Measurements from ENCODE around the gene ARHGEF17.

Gene ARHGEF17

DNA sequence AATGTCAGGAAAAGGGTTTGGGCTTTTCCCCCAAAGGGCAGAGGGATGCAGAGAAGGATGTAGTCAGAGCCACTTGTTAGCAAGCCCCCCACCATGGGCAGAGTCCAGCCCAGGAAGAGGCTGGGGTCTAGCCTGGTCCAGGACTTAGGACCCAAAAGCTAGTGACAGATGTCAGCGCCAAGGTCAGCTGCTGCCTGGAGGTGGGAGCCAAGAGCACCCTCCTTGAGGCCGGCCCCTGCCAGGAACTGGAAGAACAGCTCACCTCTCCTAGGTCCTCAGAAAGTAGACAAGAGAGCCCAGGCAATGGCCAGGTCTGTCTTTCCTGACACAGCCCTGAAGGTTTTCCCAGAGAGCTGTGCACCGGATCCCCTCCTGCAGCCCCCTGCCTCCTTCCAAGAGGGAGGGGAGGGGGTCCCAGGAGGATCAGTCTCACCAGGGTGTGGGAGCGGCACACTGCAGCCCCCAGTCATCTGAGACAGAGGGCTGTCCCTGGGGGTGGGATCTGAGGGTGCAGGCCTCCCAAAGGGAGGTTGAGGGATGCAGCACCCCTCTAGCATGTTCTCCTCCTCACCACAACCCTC lies 14.6 kb upstream of the ARHGEF17 start:
- Histone ChIP-seq H3K9me3 (ENCODE audit: insufficient read depth, low read length) (no peaks in the 10 kb centered on the region), H3K4me1 (ENCODE audit: insufficient read depth, insufficient read length) (peaks cover 9% of the 10 kb centered on the region), H3K4me3 (ENCODE audit: insufficient read length, low read depth) (no peak overlapping the region), H3K27me3 (ENCODE audit: insufficient read depth, insufficient read length) (peaks cover 8% of the 10 kb centered on the region), H3K9ac (ENCODE audit: insufficient read length, low read depth) (no peak overlapping the region), H3K36me3 (ENCODE audit: insufficient read depth, insufficient read length, low read length) (no peaks in the 10 kb centered on the region)
- no peak for DNase-seq (ENCODE audit: low read depth, low spot score)
- TF ChIP-seq SUZ12 (IDR thresholded peaks at IDR 0.05; ENCODE audit: extremely low read depth, insufficient read depth, insufficient read length) (no peak), ZNF274 (IDR thresholded peaks at IDR 0.05; ENCODE audit: low read depth, low read length) (no peak), YY1 (IDR thresholded peaks at IDR 0.05; ENCODE audit: insufficient read depth, insufficient read length) (no peak)

DNA sequence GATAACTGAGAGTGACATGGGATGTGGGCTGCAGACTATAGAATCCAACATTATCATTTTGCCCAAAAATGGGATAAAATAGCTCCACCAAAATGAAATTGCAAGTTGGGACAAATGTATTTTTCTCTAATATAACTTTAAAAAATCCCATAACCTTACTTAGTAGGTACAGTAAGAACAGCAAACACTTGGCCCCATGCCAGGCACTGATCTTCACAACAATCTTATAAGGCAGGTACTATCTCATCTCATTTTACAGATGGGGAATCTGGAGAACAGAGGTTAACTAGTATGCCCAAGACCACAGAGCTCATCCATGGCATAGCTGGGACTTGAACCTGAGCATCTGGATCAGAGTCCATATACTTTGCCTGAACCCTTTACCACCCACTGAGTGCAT lies 13.5 kb upstream of the ARHGEF17 start:
- no peak for DNase-seq (ENCODE audit: low read depth, low spot score)
- H3K36me3 ChIP-seq (ENCODE audit: insufficient read depth, insufficient read length, low read length) = no peaks in the 10 kb centered on the region
- H3K9ac ChIP-seq (ENCODE audit: insufficient read length, low read depth) = no peak overlapping the region
- no peak overlapping the region for H3K4me3 ChIP-seq (ENCODE audit: insufficient read length, low read depth)
- H3K4me1 ChIP-seq (ENCODE audit: insufficient read depth, insufficient read length) = peaks cover 5% of the 10 kb centered on the region
- H3K27me3 ChIP-seq (ENCODE audit: insufficient read depth, insufficient read length) = peaks cover 8% of the 10 kb centered on the region
- no peaks in the 10 kb centered on the region for H3K9me3 ChIP-seq (ENCODE audit: insufficient read depth, low read length)
- TF ChIP-seq ZNF274 (IDR thresholded peaks at IDR 0.05; ENCODE audit: low read depth, low read length) = no peak
- TF ChIP-seq SUZ12 (IDR thresholded peaks at IDR 0.05; ENCODE audit: extremely low read depth, insufficient read depth, insufficient read length) = no peak
- TF ChIP-seq YY1 (IDR thresholded peaks at IDR 0.05; ENCODE audit: insufficient read depth, insufficient read length) = no peak

GRCh38 chr11:73295241-73295995 lies 12.7 kb upstream of the ARHGEF17 start:
- H3K9ac ChIP-seq (ENCODE audit: insufficient read length, low read depth) = no peak overlapping the region
- H3K4me3 ChIP-seq (ENCODE audit: insufficient read length, low read depth) = no peak overlapping the region
- peaks cover 5% of the 10 kb centered on the region for H3K4me1 ChIP-seq (ENCODE audit: insufficient read depth, insufficient read length)
- peaks cover 8% of the 10 kb centered on the region for H3K27me3 ChIP-seq (ENCODE audit: insufficient read depth, insufficient read length)
- H3K36me3 ChIP-seq (ENCODE audit: insufficient read depth, insufficient read length, low read length) = no peaks in the 10 kb centered on the region
- TF ChIP-seq ZNF274 (IDR thresholded peaks at IDR 0.05; ENCODE audit: low read depth, low read length) (no peak), YY1 (IDR thresholded peaks at IDR 0.05; ENCODE audit: insufficient read depth, insufficient read length) (no peak), SUZ12 (IDR thresholded peaks at IDR 0.05; ENCODE audit: extremely low read depth, insufficient read depth, insufficient read length) (no peak)
- peak; percentile 74 for DNase-seq (ENCODE audit: low read depth, low spot score)
- H3K9me3 ChIP-seq (ENCODE audit: insufficient read depth, low read length) = no peaks in the 10 kb centered on the region

DNA sequence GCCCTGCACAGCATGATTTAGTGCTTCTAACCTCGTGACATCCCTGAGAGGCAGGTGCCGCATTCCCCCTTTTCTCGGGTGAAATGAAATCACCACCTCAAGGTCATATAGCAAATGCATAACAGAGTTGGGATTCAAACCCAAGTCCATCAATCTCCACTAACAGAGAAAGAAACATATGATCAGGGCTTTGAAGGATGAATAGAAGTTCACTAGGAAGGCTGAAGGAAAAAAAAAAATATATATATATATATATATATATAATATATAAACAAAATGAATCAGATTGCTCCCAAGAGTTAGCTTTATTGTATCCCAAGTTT lies 12.1 kb upstream of the ARHGEF17 start:
- peaks cover 8% of the 10 kb centered on the region for H3K27me3 ChIP-seq (ENCODE audit: insufficient read depth, insufficient read length)
- H3K4me3 ChIP-seq (ENCODE audit: insufficient read length, low read depth) = no peak overlapping the region
- TF ChIP-seq ZNF274 (IDR thresholded peaks at IDR 0.05; ENCODE audit: low read depth, low read length) (no peak), SUZ12 (IDR thresholded peaks at IDR 0.05; ENCODE audit: extremely low read depth, insufficient read depth, insufficient read length) (no peak), YY1 (IDR thresholded peaks at IDR 0.05; ENCODE audit: insufficient read depth, insufficient read length) (no peak)
- H3K4me1 ChIP-seq (ENCODE audit: insufficient read depth, insufficient read length) = peaks cover 10% of the 10 kb centered on the region
- no peak for DNase-seq (ENCODE audit: low read depth, low spot score)
- H3K9ac ChIP-seq (ENCODE audit: insufficient read length, low read depth) = no peak overlapping the region
- H3K36me3 ChIP-seq (ENCODE audit: insufficient read depth, insufficient read length, low read length) = no peaks in the 10 kb centered on the region
- no peaks in the 10 kb centered on the region for H3K9me3 ChIP-seq (ENCODE audit: insufficient read depth, low read length)

DNA sequence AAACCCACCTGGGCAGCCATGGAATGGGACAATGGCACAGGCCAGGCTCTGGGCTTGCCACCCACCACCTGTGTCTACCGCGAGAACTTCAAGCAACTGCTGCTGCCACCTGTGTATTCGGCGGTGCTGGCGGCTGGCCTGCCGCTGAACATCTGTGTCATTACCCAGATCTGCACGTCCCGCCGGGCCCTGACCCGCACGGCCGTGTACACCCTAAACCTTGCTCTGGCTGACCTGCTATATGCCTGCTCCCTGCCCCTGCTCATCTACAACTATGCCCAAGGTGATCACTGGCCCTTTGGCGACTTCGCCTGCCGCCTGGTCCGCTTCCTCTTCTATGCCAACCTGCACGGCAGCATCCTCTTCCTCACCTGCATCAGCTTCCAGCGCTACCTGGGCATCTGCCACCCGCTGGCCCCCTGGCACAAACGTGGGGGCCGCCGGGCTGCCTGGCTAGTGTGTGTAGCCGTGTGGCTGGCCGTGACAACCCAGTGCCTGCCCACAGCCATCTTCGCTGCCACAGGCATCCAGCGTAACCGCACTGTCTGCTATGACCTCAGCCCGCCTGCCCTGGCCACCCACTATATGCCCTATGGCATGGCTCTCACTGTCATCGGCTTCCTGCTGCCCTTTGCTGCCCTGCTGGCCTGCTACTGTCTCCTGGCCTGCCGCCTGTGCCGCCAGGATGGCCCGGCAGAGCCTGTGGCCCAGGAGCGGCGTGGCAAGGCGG lies 11.4 kb upstream of the ARHGEF17 start:
- no peaks in the 10 kb centered on the region for H3K9me3 ChIP-seq (ENCODE audit: insufficient read depth, low read length)
- peaks cover 8% of the 10 kb centered on the region for H3K27me3 ChIP-seq (ENCODE audit: insufficient read depth, insufficient read length)
- TF ChIP-seq YY1 (IDR thresholded peaks at IDR 0.05; ENCODE audit: insufficient read depth, insufficient read length) (no peak), ZNF274 (IDR thresholded peaks at IDR 0.05; ENCODE audit: low read depth, low read length) (no peak), SUZ12 (IDR thresholded peaks at IDR 0.05; ENCODE audit: extremely low read depth, insufficient read depth, insufficient read length) (no peak)
- no peak for DNase-seq (ENCODE audit: low read depth, low spot score)
- H3K9ac ChIP-seq (ENCODE audit: insufficient read length, low read depth) = no peak overlapping the region
- H3K4me1 ChIP-seq (ENCODE audit: insufficient read depth, insufficient read length) = peaks cover 11% of the 10 kb centered on the region
- H3K36me3 ChIP-seq (ENCODE audit: insufficient read depth, insufficient read length, low read length) = no peaks in the 10 kb centered on the region
- H3K4me3 ChIP-seq (ENCODE audit: insufficient read length, low read depth) = no peak overlapping the region

GRCh38 chr11:73297231-73297590 lies 10.9 kb upstream of the ARHGEF17 start:
- Histone ChIP-seq H3K9me3 (ENCODE audit: insufficient read depth, low read length) (no peaks in the 10 kb centered on the region), H3K36me3 (ENCODE audit: insufficient read depth, insufficient read length, low read length) (no peaks in the 10 kb centered on the region), H3K9ac (ENCODE audit: insufficient read length, low read depth) (no peak overlapping the region), H3K27me3 (ENCODE audit: insufficient read depth, insufficient read length) (peaks cover 8% of the 10 kb centered on the region), H3K4me1 (ENCODE audit: insufficient read depth, insufficient read length) (peaks cover 11% of the 10 kb centered on the region), H3K4me3 (ENCODE audit: insufficient read length, low read depth) (no peak overlapping the region)
- DNase-seq (ENCODE audit: low read depth, low spot score) = no peak
- no peak for TF ChIP-seq YY1 (IDR thresholded peaks at IDR 0.05; ENCODE audit: insufficient read depth, insufficient read length)
- TF ChIP-seq SUZ12 (IDR thresholded peaks at IDR 0.05; ENCODE audit: extremely low read depth, insufficient read depth, insufficient read length) = no peak
- TF ChIP-seq ZNF274 (IDR thresholded peaks at IDR 0.05; ENCODE audit: low read depth, low read length) = no peak

- H3K4me3 ChIP-seq (ENCODE audit: insufficient read length, low read depth) = no peak overlapping the region
- H3K27me3 ChIP-seq (ENCODE audit: insufficient read depth, insufficient read length) = peaks cover 8% of the 10 kb centered on the region
- H3K36me3 ChIP-seq (ENCODE audit: insufficient read depth, insufficient read length, low read length) = no peaks in the 10 kb centered on the region
- TF ChIP-seq ZNF274 (IDR thresholded peaks at IDR 0.05; ENCODE audit: low read depth, low read length) = no peak
- no peak for TF ChIP-seq SUZ12 (IDR thresholded peaks at IDR 0.05; ENCODE audit: extremely low read depth, insufficient read depth, insufficient read length)
- TF ChIP-seq YY1 (IDR thresholded peaks at IDR 0.05; ENCODE audit: insufficient read depth, insufficient read length) = no peak
- no peak overlapping the region for H3K9ac ChIP-seq (ENCODE audit: insufficient read length, low read depth)
- DNase-seq (ENCODE audit: low read depth, low spot score) = no peak
- H3K4me1 ChIP-seq (ENCODE audit: insufficient read depth, insufficient read length) = peaks cover 9% of the 10 kb centered on the region
- H3K9me3 ChIP-seq (ENCODE audit: insufficient read depth, low read length) = no peaks in the 10 kb centered on the region
Measured at GRCh38 chr11:73297702-73298101, 10.4 kb upstream of the ARHGEF17 start.
